Right lobe of liver (tissue), 6 donors: Measurements from ENCODE around the gene FAM210B. TPM values are rescaled to one million over a fixed set of nuclear protein-coding genes. Genes with fewer than 3 reads are reported as not detected.
"Not testable (repeated sequence)": the region's sequence is repeated elsewhere in the genome, so short reads cannot be mapped to it uniquely, and the experiment has no call there.

ENCODE experiments used
- ATAC-seq, 4 donors: fragments of 200-7000 bp; cut with Tn5 transposase; one replicate each; pipeline ENCODE4 v1.9.1; 2020; ENCODE audit warnings: mild to moderate bottlenecking in 4 of 4, moderate library complexity in 4 of 4
- DNase-seq, 3 donors: peaks; one replicate each; pipeline ENCODE4 v3.0.0-alpha.2; 2020
- H3K27ac ChIP-seq, 3 donors: fragments of 200-600 bp; one replicate each; pipeline ENCODE4 v1.8.0; 2022
- H3K27me3 ChIP-seq, 2 donors: fragments of 200-600 bp; one replicate each; pipeline ENCODE4 v1.8.0; 2022
- H3K36me3 ChIP-seq, 4 donors: fragments of 200-600 bp; sonication (generic) in 1 of 4; one replicate each; pipeline versions ENCODE4 v1.5.1 to v1.8.0; 2017 to 2022; ENCODE audit warnings: control low read depth in 1 of 4
- H3K4me1 ChIP-seq, 4 donors: fragments of 200-600 bp; sonication (generic) in 1 of 4; one replicate each; pipeline versions ENCODE4 v1.5.1 to v1.8.0; 2017 to 2022; ENCODE audit warnings: control low read depth in 1 of 4
- H3K4me3 ChIP-seq, 3 donors: fragments of 200-600 bp; one replicate each; pipeline ENCODE4 v1.8.0; 2022
- H3K9me3 ChIP-seq, 4 donors: fragments of 200-600 bp; sonication (generic) in 1 of 4; one replicate each; pipeline versions ENCODE4 v1.5.1 to v1.8.0; 2017 to 2022; ENCODE audit warnings: control low read depth in 1 of 4
- POLR2A ChIP-seq: fragments of 450-650 bp; IDR thresholded peaks from one replicate; pipeline ENCODE4 v1.6.1; 2017; ENCODE audit warnings: antibody characterized with exemption, mild to moderate bottlenecking
- WGBS: methylation state at CpG from one replicate; pipeline ENCODE4 v1.1.6; 2018; ENCODE audit warnings: low coverage, low lambda C conversion rate; ENCODE audit not compliant: insufficient coverage; ENCODE audit errors: missing lambda C conversion rate; 5-methylcytosine and 5-hydroxymethylcytosine counted together
- intact Hi-C, 2 donors: fragments of 100-400 bp; cut with DNase I; formaldehyde crosslinking; loops; one replicate each; pipeline versions ENCODE4 v1.11.2 to v1.14.1; 2022
- total RNA-seq, 6 experiments: library from RNA; depleted of rRNA in 2 of 6; stranded (reverse); fragments of >200 nt in 2 of 6; fragmentation: NEBNext Ultra II Directional in 3 of 6; extraction: Animal tissue kit (Norgen Biotek cat#: 25700) in 3 of 6; gene quantifications; one replicate each; pipeline versions ENCODE4 v1.1.0 to v1.2.4, GENCODE V29; 2016 to 2023
- TF ChIP-seq, protein P1 (sequence below), 4 donors: fragments of 200-600 bp in 3 of 4; fragments of 450-650 bp in 1 of 4; IDR thresholded peaks; one replicate each; pipeline versions ENCODE4 v1.5.1 to v1.8.0; 2016 to 2022; ENCODE audit warnings: antibody characterized with exemption in 4 of 4, mild to moderate bottlenecking in 2 of 4
- donor health status: DM: no; HTN: yes; CAD: no.
- donor health status: DM: no; HTN: no; CAD: no.
- donor health status: DM: no; HTN: no; CAD: no.
- donor health status: DM: no; HTN: yes; CAD: no.
- donor health status: DM: no; HTN: yes; CAD: no.

FAM210B gene
- total RNA-seq, 6 experiments from 2014 or later, result 31.6 to 66.5 (median 42.8) TPM

DNA sequence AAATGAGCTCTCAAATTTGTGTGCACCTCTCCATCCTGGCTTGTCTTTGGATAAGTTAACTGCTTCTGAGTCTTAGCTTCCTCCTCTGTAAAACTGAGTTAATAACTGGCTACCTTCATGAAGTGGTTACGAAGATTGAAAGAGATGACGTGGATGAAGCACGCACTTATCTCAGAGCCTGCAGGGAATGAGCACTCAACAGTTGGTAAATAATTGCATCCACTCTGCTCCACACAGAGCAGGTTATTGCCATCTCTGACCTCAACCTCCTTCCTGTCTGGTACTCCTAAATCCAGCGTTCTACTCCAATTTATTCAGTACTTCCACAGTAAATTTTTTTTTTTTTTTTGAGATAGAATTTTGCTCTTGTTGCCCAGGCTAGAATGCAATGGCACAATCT is 26.4 kb downstream of the FAM210B start:
- DNase-seq (no peak), ATAC-seq (no peak)
- Histone ChIP-seq H3K4me3 (no peak overlapping the region), H3K4me1 (no peaks in the 10 kb centered on the region), H3K9me3 (no peaks in the 10 kb centered on the region), H3K27ac (no peak overlapping the region), H3K36me3 (no peaks in the 10 kb centered on the region), H3K27me3 (no peaks in the 10 kb centered on the region)
- TF ChIP-seq, protein P1, sequence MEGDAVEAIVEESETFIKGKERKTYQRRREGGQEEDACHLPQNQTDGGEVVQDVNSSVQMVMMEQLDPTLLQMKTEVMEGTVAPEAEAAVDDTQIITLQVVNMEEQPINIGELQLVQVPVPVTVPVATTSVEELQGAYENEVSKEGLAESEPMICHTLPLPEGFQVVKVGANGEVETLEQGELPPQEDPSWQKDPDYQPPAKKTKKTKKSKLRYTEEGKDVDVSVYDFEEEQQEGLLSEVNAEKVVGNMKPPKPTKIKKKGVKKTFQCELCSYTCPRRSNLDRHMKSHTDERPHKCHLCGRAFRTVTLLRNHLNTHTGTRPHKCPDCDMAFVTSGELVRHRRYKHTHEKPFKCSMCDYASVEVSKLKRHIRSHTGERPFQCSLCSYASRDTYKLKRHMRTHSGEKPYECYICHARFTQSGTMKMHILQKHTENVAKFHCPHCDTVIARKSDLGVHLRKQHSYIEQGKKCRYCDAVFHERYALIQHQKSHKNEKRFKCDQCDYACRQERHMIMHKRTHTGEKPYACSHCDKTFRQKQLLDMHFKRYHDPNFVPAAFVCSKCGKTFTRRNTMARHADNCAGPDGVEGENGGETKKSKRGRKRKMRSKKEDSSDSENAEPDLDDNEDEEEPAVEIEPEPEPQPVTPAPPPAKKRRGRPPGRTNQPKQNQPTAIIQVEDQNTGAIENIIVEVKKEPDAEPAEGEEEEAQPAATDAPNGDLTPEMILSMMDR (IDR thresholded peaks at IDR 0.05), result no peak
- no peak for TF ChIP-seq POLR2A
- 93% methylated on average over 4 of the region's 4 CpGs for WGBS
- intact Hi-C loops, result no loop called here

DNA sequence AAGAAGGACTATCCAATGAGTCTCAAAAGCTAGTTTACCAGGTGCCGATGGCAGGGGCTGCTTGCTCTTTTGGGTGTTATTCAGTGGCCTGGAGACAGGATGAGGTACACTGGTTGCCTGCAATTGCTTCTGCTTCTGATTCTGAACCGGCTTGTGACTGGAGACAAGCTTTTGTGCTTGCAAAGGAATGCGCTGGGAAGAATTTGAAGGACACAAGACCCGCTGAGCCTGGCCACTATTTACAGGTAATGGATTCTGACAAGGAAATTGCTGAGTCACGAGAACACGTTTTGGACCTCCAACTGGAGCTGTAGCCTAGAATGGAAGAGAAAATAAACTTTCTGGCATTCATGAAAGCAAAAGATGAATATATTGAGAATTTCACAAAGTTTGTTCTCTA is 27.4 kb downstream of the FAM210B start:
- DNase-seq (no peak), ATAC-seq (no peak)
- Histone ChIP-seq H3K36me3 (no peaks in the 10 kb centered on the region), H3K27ac (no peak overlapping the region), H3K4me3 (no peak overlapping the region), H3K4me1 (peaks cover 0 to 2% (median 0%) of the 10 kb centered on the region in 4 donors), H3K27me3 (no peaks in the 10 kb centered on the region), H3K9me3 (no peaks in the 10 kb centered on the region)
- no peak for TF ChIP-seq POLR2A
- TF ChIP-seq, protein P1 (IDR thresholded peaks at IDR 0.05), result no peak
- intact Hi-C loops, result no loop called here
- 95% methylated on average over 6 of the region's 6 CpGs for WGBS

DNA sequence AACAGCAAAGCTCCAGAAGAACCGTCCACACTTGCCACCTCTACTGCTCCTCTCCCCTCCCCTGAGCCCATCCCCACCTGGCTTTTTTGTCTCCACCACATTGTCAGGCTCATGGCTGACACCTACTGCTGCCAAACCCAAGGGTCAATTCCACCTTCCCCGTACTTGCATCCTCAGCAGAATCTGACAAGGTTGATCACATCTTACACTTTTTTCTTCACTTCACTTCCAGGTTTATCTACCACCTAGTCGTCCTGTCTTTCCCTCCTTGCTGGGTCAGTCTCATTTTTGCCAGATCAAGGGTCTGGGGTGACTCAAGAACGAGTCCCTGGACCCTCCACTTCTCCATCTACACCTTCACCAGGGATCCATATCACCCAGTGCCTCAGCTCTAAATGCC is 30.1 kb downstream of the FAM210B start:
- TF ChIP-seq, protein P1 (IDR thresholded peaks at IDR 0.05), result no peak
- no peak for TF ChIP-seq POLR2A
- Histone ChIP-seq H3K9me3 (no peaks in the 10 kb centered on the region), H3K4me1 (peaks cover 0 to 10% (median 0%) of the 10 kb centered on the region in 4 donors), H3K27me3 (no peaks in the 10 kb centered on the region), H3K27ac (no peak overlapping the region), H3K36me3 (no peaks in the 10 kb centered on the region), H3K4me3 (no peak overlapping the region)
- 92% methylated on average over 4 of the region's 4 CpGs for WGBS
- DNase-seq (no peak), ATAC-seq (no peak)
- intact Hi-C loops, result no loop called here

DNA sequence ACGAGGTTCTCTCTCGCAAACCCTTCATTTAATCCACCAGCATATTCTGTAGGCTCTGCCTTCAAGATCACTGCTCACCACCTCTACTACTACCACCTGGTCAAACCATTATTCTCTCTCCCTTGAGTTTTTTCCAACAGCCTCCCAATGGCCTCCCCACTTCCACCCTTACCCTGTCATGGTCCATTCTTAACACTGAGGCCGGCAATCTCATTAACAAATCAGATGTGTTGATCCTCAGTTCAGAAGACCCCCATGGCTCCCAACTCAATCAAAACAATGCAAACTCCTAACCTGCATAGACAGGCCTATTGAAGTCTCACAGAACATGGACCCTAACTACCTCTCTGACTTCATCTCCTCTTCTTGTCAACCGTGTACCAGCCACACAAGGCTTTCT is 31.0 kb downstream of the FAM210B start:
- WGBS, result 98% methylated on average over 4 of the region's 4 CpGs
- intact Hi-C loops, result no loop called here

DNA sequence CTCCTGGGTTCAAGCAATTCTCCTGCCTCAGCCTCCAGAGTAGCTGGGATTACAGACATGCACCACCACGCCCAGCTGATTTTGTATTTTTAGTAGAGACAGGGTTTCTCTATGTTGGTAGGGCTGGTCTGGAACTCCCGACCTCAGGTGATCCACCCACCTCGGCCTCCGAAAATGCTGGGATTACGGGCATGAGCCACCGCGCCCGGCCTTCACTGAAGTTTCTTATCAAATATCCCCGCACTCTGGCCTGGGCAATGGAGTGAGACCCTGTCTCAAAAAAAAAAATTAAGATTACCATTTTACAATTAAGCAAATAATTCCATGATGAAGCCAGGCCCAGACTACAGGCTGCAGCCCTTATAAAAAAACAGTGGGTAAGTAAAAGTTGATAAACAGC is 31.6 kb downstream of the FAM210B start:
- H3K27me3 ChIP-seq, intact Hi-C loops, DNase-seq, ATAC-seq, H3K9me3 ChIP-seq, H3K36me3 ChIP-seq, H3K27ac ChIP-seq, H3K4me3 ChIP-seq: not testable (repeated sequence)
- 100% methylated on average over 6 of the region's 9 CpGs for WGBS
- peaks cover 0 to 12% (median 0%) of the 10 kb centered on the region in 4 donors for H3K4me1 ChIP-seq

More for the DNA sequence above, 31.0 kb downstream of the FAM210B start:
- DNase-seq, result no peak
- ATAC-seq, result no peak
- H3K4me3 ChIP-seq, result no peak overlapping the region
- no peak for TF ChIP-seq POLR2A
- TF ChIP-seq, protein P1 (IDR thresholded peaks at IDR 0.05), result no peak
- no peaks in the 10 kb centered on the region for H3K36me3 ChIP-seq
- H3K9me3 ChIP-seq, result no peaks in the 10 kb centered on the region
- H3K27me3 ChIP-seq, result no peaks in the 10 kb centered on the region
- H3K27ac ChIP-seq, result no peak overlapping the region
- peaks cover 0 to 12% (median 0%) of the 10 kb centered on the region in 4 donors for H3K4me1 ChIP-seq
